CD4-positive, alpha-beta T cell treated with Interleukin-2 at 100 ng/mL for 4 hours (primary cell): ENCODE measurements around the gene DRG1.
A peak's percentile ranks its signal among the peaks of the same experiment; 100 is the strongest.
"Not testable (repeated sequence)": the region's sequence is repeated elsewhere in the genome, so short reads cannot be mapped to it uniquely, and the experiment has no call there.

ENCODE experiments used
- DNase-seq: peaks from one replicate; pipeline ENCODE4 v3.0.0-alpha.2; 2020; ENCODE audit warnings: low spot score

Gene DRG1

GRCh38 chr22:31442768-31443489, 43.5 kb downstream of the DRG1 start:
- DNase-seq, result no peak

DNA sequence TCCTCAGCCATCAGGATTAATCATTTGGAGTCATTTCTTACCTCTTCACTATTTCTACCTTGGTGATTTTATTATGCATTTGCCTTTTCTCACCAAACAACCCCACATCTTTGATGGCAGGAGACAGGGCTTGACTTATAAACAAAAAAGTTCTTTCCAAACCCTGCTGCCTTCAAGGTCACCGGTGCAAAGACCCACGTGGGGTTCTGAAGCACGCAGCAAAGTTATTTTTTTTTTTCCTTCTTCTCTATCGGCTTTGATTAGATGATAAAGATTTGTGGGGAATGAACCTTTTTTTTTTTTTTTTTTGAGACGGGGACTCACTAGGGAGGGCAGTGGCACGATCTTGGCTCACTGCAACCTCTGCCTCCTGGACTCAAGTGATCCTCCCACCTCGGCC, 44.1 kb downstream of the DRG1 start:
- no peak for DNase-seq

- DNase-seq, result no peak
These were observed 46.2 kb downstream of the DRG1 start for GRCh38 chr22:31445642-31446041.

DNA sequence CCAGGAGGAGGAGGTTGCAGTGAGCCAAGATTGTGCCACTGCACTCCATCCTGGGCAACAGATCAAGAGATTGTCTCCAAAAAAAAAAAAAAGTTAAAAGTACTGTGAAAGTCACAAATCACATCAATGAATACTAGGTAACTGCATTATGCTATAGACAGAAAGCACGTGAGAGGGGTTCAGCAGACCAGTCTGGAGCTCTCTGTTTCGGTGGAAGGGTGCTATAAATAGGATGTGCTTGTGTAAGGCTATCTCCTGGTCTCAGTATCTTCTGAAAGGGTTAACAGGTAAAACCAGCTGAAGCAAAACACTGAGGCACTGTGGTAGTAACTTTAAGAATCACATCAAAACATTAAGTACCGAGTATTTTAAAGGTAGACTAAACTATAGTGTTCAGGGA, 46.8 kb downstream of the DRG1 start:
- DNase-seq, result no peak

DNA sequence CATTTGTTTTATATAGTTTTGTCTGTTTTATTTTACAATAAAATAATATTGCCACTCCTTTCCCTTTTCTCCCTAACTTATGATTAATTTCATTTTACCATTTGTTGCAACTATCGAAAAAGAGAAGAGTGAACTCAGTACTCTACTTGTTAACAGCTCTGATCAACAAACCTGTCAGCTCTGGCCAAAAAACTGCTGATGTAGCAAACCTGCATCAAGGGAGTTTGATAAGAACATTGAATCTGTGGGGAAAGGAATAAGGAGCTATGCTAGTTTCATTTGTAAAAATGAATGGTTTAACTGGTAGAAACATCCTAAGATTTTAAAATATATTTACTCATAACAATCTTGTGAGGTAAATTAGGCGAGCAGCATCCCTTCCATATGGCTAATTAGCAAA, 47.4 kb downstream of the DRG1 start:
- DNase-seq, result no peak

DNA sequence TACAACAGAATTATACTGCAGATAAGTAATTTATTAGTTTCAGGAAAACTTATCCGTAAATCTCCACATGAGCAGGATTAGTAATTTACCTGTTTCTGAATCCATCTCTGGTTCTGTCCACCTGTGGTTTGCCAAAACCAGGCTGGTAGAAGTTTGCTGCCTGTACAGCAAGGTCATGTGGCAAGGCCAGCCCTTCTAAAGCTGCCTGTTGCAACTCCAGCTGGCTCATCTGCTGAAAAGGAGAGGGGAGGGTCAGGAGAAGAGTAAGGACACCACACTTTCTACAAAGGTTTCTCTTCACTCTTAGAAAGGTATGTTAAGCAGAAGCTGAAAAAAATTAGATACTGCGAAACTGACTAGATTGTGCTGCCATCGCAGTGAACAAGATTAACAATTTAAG, 47.9 kb downstream of the DRG1 start:
- DNase-seq, result no peak

GRCh38 chr22:31448382-31448781, 49.0 kb downstream of the DRG1 start:
- no peak for DNase-seq

DNA sequence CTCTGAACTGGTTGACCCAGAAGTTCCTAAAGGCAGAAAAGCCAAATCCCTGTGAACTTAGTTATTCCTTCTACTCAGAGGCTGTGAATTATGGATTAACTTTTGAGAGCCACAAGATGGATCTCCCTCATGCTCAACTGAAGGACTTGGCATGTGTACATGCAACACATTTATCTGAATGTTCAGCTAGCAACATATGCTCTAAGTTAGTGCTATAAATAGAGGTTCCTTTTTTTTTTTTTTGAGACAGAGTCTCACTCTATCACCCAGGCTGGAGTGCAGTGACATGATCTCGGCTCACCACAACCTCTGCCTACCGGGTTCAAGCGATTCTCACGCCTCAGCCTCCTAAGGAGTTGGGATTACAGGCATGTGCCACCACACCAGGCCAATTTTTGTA, 50.1 kb downstream of the DRG1 start:
- DNase-seq, result no peak

- peak; percentile 35 for DNase-seq
These were observed 52.5 kb downstream of the DRG1 start for GRCh38 chr22:31451709-31452571.

GRCh38 chr22:31461699-31462098, 62.3 kb downstream of the DRG1 start:
- DNase-seq, result no peak

DNA sequence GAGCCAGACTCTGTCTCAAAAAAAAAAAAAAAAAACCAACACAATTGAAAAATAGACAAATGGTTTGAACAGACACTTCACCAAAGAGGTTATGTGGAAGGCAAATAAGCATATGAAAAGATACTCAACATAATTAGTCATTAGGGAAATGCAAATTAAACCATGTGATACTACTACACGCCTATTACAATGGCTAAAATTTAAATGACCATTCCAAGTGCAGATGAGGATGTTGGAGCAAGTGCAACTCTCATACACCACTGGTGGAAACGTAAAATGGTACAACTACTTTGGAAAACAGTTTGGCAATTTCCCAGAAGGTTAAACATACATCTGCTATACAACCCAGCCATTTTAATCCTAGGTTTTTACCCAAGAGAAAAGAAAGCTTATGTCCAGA, 65.9 kb downstream of the DRG1 start:
- DNase-seq, result no peak

- DNase-seq, result no peak
These were observed 75.3 kb downstream of the DRG1 start for GRCh38 chr22:31474743-31475142.

- DNase-seq, result no peak
These were observed 76.4 kb downstream of the DRG1 start for GRCh38 chr22:31475800-31476199.

DNA sequence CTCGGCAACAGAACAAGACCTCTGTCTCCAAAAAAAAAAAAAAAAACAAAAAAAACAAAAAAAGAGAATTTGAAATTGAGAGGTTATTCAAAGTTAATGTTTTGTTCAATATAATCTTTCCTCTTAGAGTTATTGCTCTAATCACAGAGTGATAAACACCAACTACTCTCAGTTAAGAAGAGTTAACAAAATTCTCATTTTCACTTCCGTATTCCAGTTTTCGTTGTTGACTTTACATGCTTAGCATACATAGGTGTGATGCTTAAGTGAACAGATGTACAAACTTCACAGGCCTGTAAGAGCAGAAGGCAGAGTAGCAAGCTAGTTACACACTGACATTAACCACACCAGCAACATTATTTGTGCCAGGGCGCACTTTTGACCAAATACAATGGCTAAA, 77.9 kb downstream of the DRG1 start:
- DNase-seq, result no peak

- no peak for DNase-seq
These were observed 81.7 kb downstream of the DRG1 start for GRCh38 chr22:31481129-31481528.

- not testable (repeated sequence) for DNase-seq
These were observed 83.1 kb downstream of the DRG1 start for GRCh38 chr22:31482470-31482869.
